GM18505 (cell line): Measurements from ENCODE around the gene ALDOB.

Experiments used
- ATAC-seq: cut with Tn5 transposase; IDR thresholded peaks from one replicate; pipeline ENCODE4 v1.9.1; 2021; ENCODE audit not compliant: unreplicated experiment
- POLR2A ChIP-seq: IDR thresholded peaks from 4 replicates; pipeline ENCODE4 v1.6.1; 2011; ENCODE audit warnings: borderline replicate concordance; ENCODE audit not compliant: insufficient read depth, insufficient read length; ENCODE audit errors: extremely low read depth

Gene ALDOB

DNA sequence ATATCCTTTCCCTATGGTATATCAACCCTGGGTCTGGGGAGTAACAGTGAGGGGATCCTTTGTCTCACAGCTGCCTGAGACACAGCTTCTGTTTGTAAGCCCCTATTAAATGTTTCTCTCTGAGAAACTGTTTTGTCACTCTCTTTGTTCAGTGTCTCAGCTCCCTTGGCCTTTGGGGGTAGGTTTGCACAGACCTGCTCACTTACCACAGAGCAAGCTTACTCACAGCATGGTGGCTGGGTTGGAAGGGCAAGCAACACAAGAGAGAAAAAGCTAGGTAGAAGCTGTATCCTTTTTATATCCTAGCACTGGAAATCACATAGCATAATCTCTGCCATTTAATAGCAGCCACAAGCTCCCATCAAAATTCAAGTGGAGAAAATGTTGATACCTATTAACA lies 55.3 kb downstream of the ALDOB start:
- ATAC-seq: no peak
- no peak for TF ChIP-seq POLR2A

DNA sequence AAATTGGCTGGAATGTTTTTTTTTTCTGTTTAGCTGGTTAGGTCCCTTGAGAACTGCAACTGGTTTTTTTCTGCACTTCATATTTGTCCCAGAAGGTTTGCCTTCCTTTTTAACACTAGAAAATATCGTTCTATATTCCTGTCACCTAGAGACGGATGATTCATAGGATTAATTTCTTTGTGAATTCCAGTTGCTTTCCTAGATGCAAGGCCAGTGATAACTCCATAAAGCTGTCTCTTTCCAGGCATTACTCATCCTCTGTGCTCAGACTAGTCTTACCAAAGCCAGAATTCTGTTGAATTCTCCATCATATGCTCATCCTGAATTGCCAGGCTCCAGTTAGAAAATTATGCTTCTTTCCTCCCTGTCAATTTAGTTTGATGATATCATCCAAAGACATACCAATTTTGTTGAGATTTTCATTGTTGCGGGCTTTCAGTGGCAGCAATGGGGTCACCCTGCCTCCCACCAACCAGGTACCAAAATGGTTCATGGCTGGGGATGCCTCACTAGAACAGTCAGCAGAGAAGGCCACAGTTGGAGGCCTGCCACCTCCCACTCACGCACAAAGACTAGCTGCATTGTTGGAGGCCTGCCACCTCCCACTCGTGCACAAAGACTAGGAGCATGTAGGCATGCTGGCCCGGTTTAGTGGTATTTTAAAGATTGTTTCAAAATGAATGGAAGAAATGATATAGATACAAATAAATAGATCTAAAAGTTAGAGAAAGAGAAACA lies 59.3 kb downstream of the ALDOB start:
- no peak for TF ChIP-seq POLR2A
- ATAC-seq: no peak

DNA sequence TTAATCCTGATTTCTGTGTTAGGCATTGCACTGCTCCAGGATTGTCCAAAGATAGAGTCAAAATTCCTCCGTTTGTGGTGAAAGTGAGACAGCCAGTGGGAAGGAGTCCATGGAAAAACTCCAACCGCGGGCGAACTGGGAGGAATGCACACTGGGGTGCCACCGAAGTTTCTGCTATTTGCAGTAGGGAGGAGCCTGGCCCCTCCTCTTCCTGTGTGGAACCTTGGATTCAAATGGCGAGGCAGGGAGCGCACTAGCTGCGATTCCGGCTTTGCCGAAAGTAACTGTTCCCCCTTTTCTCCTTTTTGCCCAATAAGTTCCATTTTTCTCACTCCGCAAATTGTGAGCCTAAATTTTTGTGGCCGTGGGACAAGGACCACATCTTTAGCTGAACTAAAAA lies 60.0 kb downstream of the ALDOB start:
- ATAC-seq: no peak
- TF ChIP-seq POLR2A: no peak

DNA sequence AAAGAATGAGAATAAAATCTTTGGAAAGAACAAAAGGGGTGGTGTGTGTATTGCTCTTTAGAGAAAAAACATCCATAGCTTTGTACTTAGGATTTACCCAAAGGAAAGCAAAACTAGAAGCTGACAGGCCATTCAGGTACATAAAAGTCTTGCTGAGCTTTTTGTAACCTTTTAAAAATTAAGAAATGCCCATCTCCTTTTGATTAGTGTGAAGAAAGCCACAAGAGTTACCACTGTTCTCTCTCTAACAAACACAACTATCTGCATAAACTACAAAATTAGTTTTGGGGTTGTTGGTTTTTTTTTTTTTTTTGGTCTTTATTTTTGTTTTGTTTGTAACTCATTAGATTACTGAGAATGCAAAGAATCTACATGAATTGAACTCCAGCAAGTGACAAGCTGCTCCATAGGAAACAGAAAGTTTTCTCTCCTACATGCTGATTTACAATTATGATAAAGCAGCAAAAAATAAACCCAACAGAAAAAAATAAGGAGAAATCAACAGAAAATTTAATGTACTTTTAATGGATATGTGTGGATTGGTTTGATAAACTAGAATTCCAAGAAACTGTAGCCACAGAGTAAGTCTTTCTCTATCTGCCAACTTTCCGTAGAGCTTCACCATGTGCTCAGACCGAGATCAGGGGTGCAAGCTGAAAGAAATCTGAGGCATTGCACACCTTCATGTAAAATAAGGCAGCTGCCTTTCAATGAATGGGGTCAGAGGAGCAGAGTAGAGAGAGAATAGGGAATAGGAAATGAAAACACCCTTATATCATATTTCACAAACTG lies 63.1 kb downstream of the ALDOB start:
- no peak for ATAC-seq
- no peak for TF ChIP-seq POLR2A

DNA sequence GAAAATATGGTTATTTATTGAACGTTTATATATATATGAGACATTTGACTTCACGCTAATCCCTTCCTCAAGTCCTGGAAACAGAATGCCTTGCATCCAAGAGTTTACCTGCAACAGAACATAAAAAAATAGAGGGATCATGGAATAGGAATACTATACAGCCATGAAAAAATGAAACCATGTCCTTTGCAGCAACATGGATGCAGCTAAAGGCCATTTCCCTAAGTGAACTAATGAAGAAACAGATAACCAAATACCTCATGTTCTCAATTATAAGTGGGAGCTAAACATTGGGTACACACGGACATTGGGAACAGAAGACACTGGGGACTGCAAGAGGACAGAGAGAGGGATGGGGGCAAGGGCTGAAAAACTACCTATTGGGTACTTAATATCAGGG lies 63.8 kb downstream of the ALDOB start:
- ATAC-seq: no peak
- no peak for TF ChIP-seq POLR2A
